SU-DHL-6 (cell line): ENCODE measurements around the gene STT3B.

Experiments used
- H2AFZ ChIP-seq: fragments of 200-600 bp; sonication (generic); 2 replicates; pipeline ENCODE4 v1.6.1; 2014; ENCODE audit warnings: low read depth, mild to moderate bottlenecking, moderate library complexity, mixed read lengths, antibody characterized with exemption, low read length; ENCODE audit not compliant: severe bottlenecking
- H3F3A ChIP-seq: fragments of 200-600 bp; shearing (Covaris generic); 2 replicates; pipeline ENCODE4 v1.6.0; 2016; ENCODE audit warnings: antibody characterized with exemption, mild to moderate bottlenecking; ENCODE audit not compliant: insufficient read depth
- H3K27ac ChIP-seq: fragments of 200-600 bp; sonication (generic); 2 replicates; pipeline ENCODE4 v1.5.1; 2016; ENCODE audit warnings: low read depth, mild to moderate bottlenecking, low read length, moderate library complexity, mixed read lengths
- H3K27me3 ChIP-seq: fragments of 200-600 bp; sonication (generic), shearing (Covaris generic); 2 replicates; pipeline ENCODE4 v1.6.0; 2014; ENCODE audit warnings: mild to moderate bottlenecking, low read length
- H3K36me3 ChIP-seq: fragments of 200-600 bp; sonication (generic); 2 replicates; pipeline ENCODE4 v1.6.1; 2014; ENCODE audit warnings: mild to moderate bottlenecking, low read length, mixed read lengths
- H3K4me2 ChIP-seq: fragments of 300-600, 200-600 bp; shearing (Covaris generic), sonication (generic); 2 replicates; pipeline ENCODE4 v1.6.0; 2014; ENCODE audit warnings: low read length, low read depth, mild to moderate bottlenecking; ENCODE audit not compliant: poor library complexity, severe bottlenecking
- H3K4me3 ChIP-seq: fragments of 200-600 bp; sonication (generic); 2 replicates; pipeline ENCODE4 v1.5.1; 2014; ENCODE audit warnings: antibody characterized with exemption, low read length, mild to moderate bottlenecking, mixed read lengths; ENCODE audit not compliant: insufficient read depth, poor library complexity, severe bottlenecking
- H3K79me2 ChIP-seq: fragments of 200-600 bp; sonication (generic); 2 replicates; pipeline ENCODE4 v1.6.1; 2014; ENCODE audit warnings: mild to moderate bottlenecking, low read length, moderate library complexity; ENCODE audit not compliant: insufficient read depth
- H3K9ac ChIP-seq: fragments of 200-600 bp; sonication (generic); 2 replicates; pipeline ENCODE4 v1.7.0; 2014; ENCODE audit warnings: mild to moderate bottlenecking, low read length
- H3K9me2 ChIP-seq: fragments of 200-600 bp; sonication (generic); replicated peaks from 2 replicates; pipeline ENCODE4 v1.6.1; 2014; ENCODE audit warnings: low read length; ENCODE audit not compliant: insufficient read depth
- H3K9me3 ChIP-seq: fragments of 200-600 bp; sonication (generic); 2 replicates; pipeline ENCODE4 v1.6.1; 2014; ENCODE audit warnings: low read length, mixed read lengths; ENCODE audit not compliant: insufficient read depth
- H4K20me1 ChIP-seq: fragments of 200-600 bp; sonication (generic); 2 replicates; pipeline ENCODE4 v1.6.1; 2014; ENCODE audit warnings: low read depth, mild to moderate bottlenecking, antibody characterized with exemption, low read length, moderate library complexity, mixed read lengths
- EZH2phosphoT487 ChIP-seq: fragments of 200-600 bp; sonication (generic), shearing (Covaris generic); conservative IDR thresholded peaks from 2 replicates; pipeline ENCODE4 v1.6.1; 2018; ENCODE audit warnings: mild to moderate bottlenecking, antibody characterized with exemption, low read length, moderate library complexity, mixed read lengths
- TF ChIP-seq, protein P1 (sequence below): fragments of 200-600 bp; sonication (generic); IDR thresholded peaks from one replicate; pipeline ENCODE4 v1.5.1; 2017; ENCODE audit warnings: antibody characterized with exemption, mild to moderate bottlenecking, low read length, moderate library complexity; ENCODE audit not compliant: insufficient read depth, poor library complexity, severe bottlenecking

The STT3B gene

GRCh38 chr3:31673950-31674349 is 141.2 kb downstream of the STT3B start:
- Histone ChIP-seq H3K4me2 (no peak overlapping the region), H4K20me1 (no peaks in the 10 kb centered on the region), H3K27ac (no peak overlapping the region), H3K36me3 (peaks cover 19% of the 10 kb centered on the region), H3K4me3 (no peak overlapping the region), H3K27me3 (no peaks in the 10 kb centered on the region), H3K79me2 (peaks cover 13% of the 10 kb centered on the region; the same call in 1 of the 2 replicates), H2AFZ (no peak overlapping the region), H3K9me2 (no peaks in the 10 kb centered on the region), H3K9ac (no peak overlapping the region), H3F3A (no peaks in the 10 kb centered on the region), H3K9me3 (no peaks in the 10 kb centered on the region)
- TF ChIP-seq, protein P1, sequence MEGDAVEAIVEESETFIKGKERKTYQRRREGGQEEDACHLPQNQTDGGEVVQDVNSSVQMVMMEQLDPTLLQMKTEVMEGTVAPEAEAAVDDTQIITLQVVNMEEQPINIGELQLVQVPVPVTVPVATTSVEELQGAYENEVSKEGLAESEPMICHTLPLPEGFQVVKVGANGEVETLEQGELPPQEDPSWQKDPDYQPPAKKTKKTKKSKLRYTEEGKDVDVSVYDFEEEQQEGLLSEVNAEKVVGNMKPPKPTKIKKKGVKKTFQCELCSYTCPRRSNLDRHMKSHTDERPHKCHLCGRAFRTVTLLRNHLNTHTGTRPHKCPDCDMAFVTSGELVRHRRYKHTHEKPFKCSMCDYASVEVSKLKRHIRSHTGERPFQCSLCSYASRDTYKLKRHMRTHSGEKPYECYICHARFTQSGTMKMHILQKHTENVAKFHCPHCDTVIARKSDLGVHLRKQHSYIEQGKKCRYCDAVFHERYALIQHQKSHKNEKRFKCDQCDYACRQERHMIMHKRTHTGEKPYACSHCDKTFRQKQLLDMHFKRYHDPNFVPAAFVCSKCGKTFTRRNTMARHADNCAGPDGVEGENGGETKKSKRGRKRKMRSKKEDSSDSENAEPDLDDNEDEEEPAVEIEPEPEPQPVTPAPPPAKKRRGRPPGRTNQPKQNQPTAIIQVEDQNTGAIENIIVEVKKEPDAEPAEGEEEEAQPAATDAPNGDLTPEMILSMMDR: no peak
- no peak for TF ChIP-seq EZH2phosphoT487

GRCh38 chr3:31676556-31676955 is 143.8 kb downstream of the STT3B start:
- Histone ChIP-seq H3K4me3 (no peak overlapping the region), H3K9ac (no peak overlapping the region), H3K79me2 (peaks cover 13% of the 10 kb centered on the region; the same call in 1 of the 2 replicates), H3K9me3 (no peaks in the 10 kb centered on the region), H4K20me1 (no peaks in the 10 kb centered on the region), H3K9me2 (no peaks in the 10 kb centered on the region), H3F3A (no peaks in the 10 kb centered on the region), H3K27me3 (no peaks in the 10 kb centered on the region), H3K27ac (no peak overlapping the region), H2AFZ (no peak overlapping the region), H3K4me2 (no peak overlapping the region), H3K36me3 (peaks cover 10% of the 10 kb centered on the region; the same call in 1 of the 2 replicates)
- no peak for TF ChIP-seq EZH2phosphoT487
- TF ChIP-seq, protein P1: no peak

DNA sequence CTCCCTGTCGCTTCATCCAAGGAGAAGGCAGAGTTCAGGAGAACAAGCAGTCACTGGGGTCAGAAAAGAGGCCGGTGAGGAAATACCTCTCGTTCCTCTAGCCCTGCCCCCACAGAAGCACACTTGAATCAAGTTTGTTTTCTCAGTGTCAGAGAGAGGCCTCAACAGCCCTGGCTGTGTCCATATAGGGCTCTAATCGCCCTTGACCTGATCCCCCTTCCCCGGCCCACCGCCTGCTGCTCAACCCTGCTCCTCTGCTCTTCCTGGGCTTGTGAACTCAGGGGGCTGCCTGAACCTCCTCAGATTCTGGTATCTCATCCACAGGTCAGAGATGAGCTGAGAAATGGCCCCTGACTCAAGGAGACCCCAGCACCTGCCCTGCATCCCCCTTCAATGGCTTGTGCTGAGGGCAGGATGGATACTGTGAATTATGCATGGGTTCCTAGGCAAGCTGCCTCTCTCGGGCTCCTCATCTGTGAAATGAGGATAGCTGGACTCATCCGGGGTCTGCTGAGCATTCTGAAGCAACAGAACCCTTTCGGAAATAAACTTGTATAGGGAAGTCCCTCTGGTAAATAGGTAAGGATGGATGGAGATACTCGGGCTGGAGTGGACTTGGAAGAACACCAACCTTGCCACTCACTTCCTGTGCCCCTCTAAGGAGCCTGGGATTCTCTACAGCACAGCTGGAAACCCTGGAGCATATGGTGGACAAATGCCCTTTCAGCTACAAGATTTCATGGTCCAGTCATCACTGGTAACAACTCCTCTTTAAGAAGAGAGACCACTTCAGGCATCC is 147.5 kb downstream of the STT3B start:
- no peaks in the 10 kb centered on the region for H4K20me1 ChIP-seq
- H3K79me2 ChIP-seq: 0 out of 2 replicates have a peak, but pooled peaks cover 5% of the 10 kb centered on the region
- no peaks in the 10 kb centered on the region for H3K9me2 ChIP-seq
- no peak overlapping the region for H3K4me3 ChIP-seq
- no peaks in the 10 kb centered on the region for H3K9me3 ChIP-seq
- no peaks in the 10 kb centered on the region for H3F3A ChIP-seq
- peaks cover 19% of the 10 kb centered on the region for H3K36me3 ChIP-seq
- H3K27ac ChIP-seq: no peak overlapping the region
- no peak overlapping the region for H3K9ac ChIP-seq
- TF ChIP-seq, protein P1: no peak
- no peak for TF ChIP-seq EZH2phosphoT487
- no peaks in the 10 kb centered on the region for H3K27me3 ChIP-seq
- no peak overlapping the region for H3K4me2 ChIP-seq
- no peak overlapping the region for H2AFZ ChIP-seq
